ENCODE results near the gene SCT. TPM values are rescaled to one million over a fixed set of nuclear protein-coding genes. Genes with fewer than 3 reads are reported as not detected.

The SCT gene
- 1 to 10 TPM; 1.1 to 3.2 TPM for total RNA-seq

GRCh38 chr11:626475-627307 lies at the start of gene SCT:
TSS of gene SCT (minus strand) at chr11:627181. CDS start at chr11:627143, 38 bp downstream.
- no peak for DNase-seq
- Histone ChIP-seq H3K9ac (ENCODE audit: low read depth in 2 of 2, low read length in 2 of 2) (peak within 1 kb of the TSS in 1 of 2 donors; percentile 53), H3K27me3 (no peaks in the 10 kb centered on the region), H3K36me3 (no peaks in the 10 kb centered on the region), H3K9me3 (no peaks in the 10 kb centered on the region), H3K4me3 (no peak within 1 kb of the TSS), H3K27ac (no peak within 1 kb of the TSS), H3K4me1 (peaks cover 13% of the 10 kb centered on the region)
- intact Hi-C loops (cut with DNase I), result no loop called here
- no peak for TF ChIP-seq CTCF (IDR thresholded peaks at IDR 0.05)

- no peak overlapping the region for H3K4me3 ChIP-seq
- H3K36me3 ChIP-seq, result peaks cover 4% of the 10 kb centered on the region
- H3K9me3 ChIP-seq, result no peaks in the 10 kb centered on the region
- DNase-seq, result no peak
- no peaks in the 10 kb centered on the region for H3K4me1 ChIP-seq
- no peak overlapping the region for H3K9ac ChIP-seq (ENCODE audit: low read depth in 2 of 2, low read length in 2 of 2)
- intact Hi-C loops (cut with DNase I), result no loop called here
- TF ChIP-seq CTCF (IDR thresholded peaks at IDR 0.05), result no peak
- H3K27ac ChIP-seq, result no peak overlapping the region
- no peaks in the 10 kb centered on the region for H3K27me3 ChIP-seq
These were observed 47.4 kb upstream of the SCT start for GRCh38 chr11:674406-674805.

- intact Hi-C loops (cut with DNase I), result no loop called here
- no peak for TF ChIP-seq CTCF (IDR thresholded peaks at IDR 0.05)
- peaks cover 4% of the 10 kb centered on the region for H3K36me3 ChIP-seq
These were observed 46.9 kb upstream of the SCT start for GRCh38 chr11:673866-674265.

GRCh38 chr11:665704-666281 lies 38.8 kb upstream of the SCT start:
- peak overlapping the region; percentile 44 for H3K27ac ChIP-seq
- H3K36me3 ChIP-seq, result no peaks in the 10 kb centered on the region
- intact Hi-C loops (cut with DNase I), result no loop called here

More at GRCh38 chr11:673866-674265, 46.9 kb upstream of the SCT start:
- Histone ChIP-seq H3K27me3 (no peaks in the 10 kb centered on the region), H3K9ac (ENCODE audit: low read depth in 2 of 2, low read length in 2 of 2) (no peak overlapping the region), H3K4me1 (no peaks in the 10 kb centered on the region), H3K9me3 (no peaks in the 10 kb centered on the region), H3K4me3 (no peak overlapping the region), H3K27ac (no peak overlapping the region)
- no peak for DNase-seq

More at GRCh38 chr11:665704-666281, 38.8 kb upstream of the SCT start:
- H3K4me1 ChIP-seq, result no peaks in the 10 kb centered on the region
- no peak overlapping the region for H3K4me3 ChIP-seq
- no peak for TF ChIP-seq CTCF (IDR thresholded peaks at IDR 0.05)
- no peaks in the 10 kb centered on the region for H3K9me3 ChIP-seq
- no peak for DNase-seq
- H3K9ac ChIP-seq (ENCODE audit: low read depth in 2 of 2, low read length in 2 of 2), result no peak overlapping the region
- no peaks in the 10 kb centered on the region for H3K27me3 ChIP-seq

All from colonic mucosa (tissue), 4 donors.